Spleen (tissue), 13 donors: ENCODE measurements around the gene YY2. TPM values are rescaled to one million over a fixed set of nuclear protein-coding genes. Genes with fewer than 3 reads are reported as not detected.

Experiments
- DNase-seq: peaks from one replicate; pipeline ENCODE4 v3.0.0-alpha.2; 2020
- H3K27ac ChIP-seq, 8 donors: fragments of 200-600 bp; sonication (generic) in 7 of 8; 1 replicate in 4 of 8; 2 replicates in 4 of 8; pipeline versions ENCODE4 v1.5.0 to v1.8.0; 2016 to 2021; ENCODE audit warnings: inconsistent platforms in 4 of 8, mild to moderate bottlenecking in 4 of 8, moderate library complexity in 1 of 8
- H3K27me3 ChIP-seq, 7 donors: fragments of 200-600 bp; sonication (generic) in 6 of 7; replicated peaks in 1 of 7; 1 replicate in 4 of 7; 2 replicates in 3 of 7; pipeline versions ENCODE4 v1.5.0 to v1.8.0; 2016 to 2021; ENCODE audit warnings: inconsistent platforms in 3 of 7, mild to moderate bottlenecking in 1 of 7
- H3K36me3 ChIP-seq, 6 donors: fragments of 200-600 bp; sonication (generic) in 5 of 6; 1 replicate in 4 of 6; 2 replicates in 2 of 6; pipeline versions ENCODE4 v1.5.0 to v1.8.0; 2016 to 2021; ENCODE audit warnings: inconsistent platforms in 2 of 6
- H3K4me1 ChIP-seq, 6 donors: fragments of 200-600 bp; sonication (generic) in 5 of 6; 1 replicate in 3 of 6; 2 replicates in 3 of 6; pipeline versions ENCODE4 v1.5.0 to v1.8.0; 2016 to 2021; ENCODE audit warnings: inconsistent platforms in 3 of 6
- H3K4me3 ChIP-seq, 8 donors: fragments of 200-600 bp; sonication (generic) in 7 of 8; 1 replicate in 4 of 8; 2 replicates in 4 of 8; pipeline versions ENCODE4 v1.5.0 to v1.8.0; 2016 to 2021; ENCODE audit warnings: inconsistent platforms in 4 of 8, mild to moderate bottlenecking in 4 of 8, moderate library complexity in 2 of 8
- H3K9me3 ChIP-seq, 8 donors: fragments of 200-600 bp; sonication (generic) in 7 of 8; 1 replicate in 4 of 8; 2 replicates in 4 of 8; pipeline versions ENCODE4 v1.5.0 to v1.8.0; 2016 to 2021; ENCODE audit warnings: inconsistent platforms in 4 of 8
- CTCF ChIP-seq, 11 experiments: fragments of 200-600 bp in 7 of 11; fragments of 450-650 bp in 4 of 11; sonication (generic) in 4 of 11; IDR thresholded peaks in 8 of 11; conservative IDR thresholded peaks in 3 of 11; 1 replicate in 7 of 11; 2 replicates in 4 of 11; pipeline versions ENCODE4 v1.4.0 to v1.8.0; 2016 to 2021; ENCODE audit warnings: antibody characterized with exemption in 11 of 11, inconsistent platforms in 4 of 11, mild to moderate bottlenecking in 1 of 11
- POLR2A ChIP-seq, 3 donors: fragments of 450-650 bp; IDR thresholded peaks; one replicate each; pipeline ENCODE4 v1.5.1; 2017; ENCODE audit warnings: antibody characterized with exemption in 3 of 3, mild to moderate bottlenecking in 1 of 3
- POLR2AphosphoS5 ChIP-seq, 3 donors: sonication (generic); formaldehyde crosslinking; IDR thresholded peaks; one replicate each; pipeline ENCODE4 v1.5.1; 2017; ENCODE audit warnings: antibody characterized with exemption in 3 of 3
- WGBS, 5 donors: extraction: QIAGEN DNeasy Blood & Tissue Kit in 3 of 5; methylation state at CpG; one replicate each; pipeline versions ENCODE4 v1.1.5 to v1.1.7; 2013 to 2018; 5-methylcytosine and 5-hydroxymethylcytosine counted together
- intact Hi-C: fragments of 100-400 bp; cut with DNase I; formaldehyde crosslinking; loops from one replicate; pipeline ENCODE4 v1.15.0; 2023; ENCODE audit warnings: low total_unique reads
- long read RNA-seq, 2 donors: transcript quantifications; one replicate each; lab custom pipeline, GENCODE V29; 2026
- polyA plus RNA-seq, 3 donors: library from polyadenylated mRNA; stranded (reverse); fragments of 200-250 nt; gene quantifications; one replicate each; pipeline ENCODE4 v1.2.1, GENCODE V29; 2013
- total RNA-seq, 7 donors: library from RNA; depleted of rRNA in 3 of 7; stranded (reverse); fragments of >200 nt in 3 of 7; fragmentation: NEBNext Ultra II Directional in 4 of 7; extraction: Animal tissue kit (Norgen Biotek cat#: 25700) in 4 of 7; gene quantifications; one replicate each; pipeline versions ENCODE4 v1.1.0 to v1.2.1, GENCODE V29; 2016 to 2021
- donor health status: healthy with polysubstance abuse.
- donor health status: DM: no; HTN: no; CAD: no; lungs with moderate emphysema.
- donor health status: DM: no; HTN: no; CAD: no.
- donor health status: Bipolar disorder and iron deficiency.
- donor health status: healthy.
- donor health status: DM: no; HTN: no; CAD: no.
- donor health status: DM: yes; HTN: yes; CAD: no.

Gene YY2
- total RNA-seq = 1 to 10 TPM; 1.7 to 5.7 (median 2.5) TPM
- under 1 TPM; 0.28 to 0.48 (median 0.33) TPM for polyA plus RNA-seq
- long read RNA-seq, donor 1, partial matches to known transcripts = 0 of 2 reads
- long read RNA-seq, donor 1, other reads (novel, unspliced or antisense) = 0 of 2 reads
- long read RNA-seq, donor 2 = 0 reads

DNA sequence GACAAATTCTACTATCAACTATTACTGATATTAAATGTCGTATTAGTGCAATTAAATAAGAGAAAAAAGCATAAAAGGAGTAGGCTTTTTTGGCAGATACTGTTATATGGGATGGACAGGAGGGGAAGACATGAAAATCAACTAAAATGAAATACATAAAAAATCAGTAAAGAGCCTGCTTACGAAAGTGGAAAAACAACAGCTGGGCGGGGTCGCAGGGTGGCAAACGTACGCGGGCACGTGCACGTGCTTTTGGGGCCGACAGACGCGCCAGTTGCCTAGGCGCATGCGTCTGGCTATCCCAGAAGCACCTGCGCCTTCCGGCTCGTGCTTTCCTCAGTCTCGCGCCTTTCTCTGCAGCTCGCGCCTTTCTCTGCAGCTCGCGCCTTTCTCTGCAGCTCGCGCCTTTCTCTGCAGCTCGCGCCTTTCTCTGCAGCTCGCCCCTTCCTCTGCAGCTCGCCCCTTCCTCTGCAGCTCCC is at the start of gene YY2:
Gene YY2 (plus strand): TSS at position 51 of the 479 bp plus-strand sequence. CDS start 498 bp downstream, outside the sequence.
- Histone ChIP-seq H3K27me3 (no peaks in the 10 kb centered on the region), H3K36me3 (peaks cover 0 to 51% (median 7%) of the 10 kb centered on the region in 6 donors), H3K4me3 (no peak within 1 kb of the TSS), H3K27ac (no peak within 1 kb of the TSS), H3K4me1 (no peaks in the 10 kb centered on the region), H3K9me3 (peaks cover 0 to 11% (median 0%) of the 10 kb centered on the region in 8 donors)
- 89 to 98% (median 96%) methylated on average over 23 to 29 of the region's 29 CpGs for WGBS, 5 donors
- intact Hi-C loops = no loop called here
- TF ChIP-seq POLR2AphosphoS5 (IDR thresholded peaks at IDR 0.05) = no peak
- no peak for TF ChIP-seq CTCF (IDR thresholded peaks at IDR 0.05 in 8 of 11, conservative IDR thresholded peaks at IDR 0.05 in 3 of 11)
- TF ChIP-seq POLR2A (IDR thresholded peaks at IDR 0.05) = no peak
- no peak for DNase-seq

DNA sequence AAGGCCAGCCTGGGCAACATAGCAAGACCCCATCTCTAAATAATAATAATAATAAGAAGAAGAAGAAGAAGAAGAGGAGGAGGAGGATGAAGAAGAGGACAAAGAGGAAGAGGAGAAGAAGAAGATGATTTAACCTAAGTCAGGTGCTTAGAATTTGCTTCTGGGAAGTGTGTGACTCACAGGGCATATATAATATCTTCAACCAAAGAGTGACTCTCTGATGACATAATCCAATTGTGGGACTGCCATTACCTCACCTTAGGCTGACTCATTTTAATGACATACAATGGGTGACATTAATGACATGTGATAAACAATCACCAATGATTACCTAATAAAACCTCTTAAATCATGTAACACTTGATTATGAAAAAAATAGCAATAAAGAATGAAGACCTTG is 49.1 kb upstream of the YY2 start:
- H3K4me1 ChIP-seq = no peaks in the 10 kb centered on the region
- H3K9me3 ChIP-seq = peaks cover 0 to 1% (median 0%) of the 10 kb centered on the region in 8 donors
- intact Hi-C loops = no loop called here
- no peak overlapping the region for H3K27ac ChIP-seq
- no peak overlapping the region for H3K4me3 ChIP-seq
- no peaks in the 10 kb centered on the region for H3K36me3 ChIP-seq
- no peaks in the 10 kb centered on the region for H3K27me3 ChIP-seq
- TF ChIP-seq CTCF (IDR thresholded peaks at IDR 0.05 in 8 of 11, conservative IDR thresholded peaks at IDR 0.05 in 3 of 11) = no peak
- no peak for TF ChIP-seq POLR2A (IDR thresholded peaks at IDR 0.05)
- TF ChIP-seq POLR2AphosphoS5 (IDR thresholded peaks at IDR 0.05) = no peak
- DNase-seq = no peak

DNA sequence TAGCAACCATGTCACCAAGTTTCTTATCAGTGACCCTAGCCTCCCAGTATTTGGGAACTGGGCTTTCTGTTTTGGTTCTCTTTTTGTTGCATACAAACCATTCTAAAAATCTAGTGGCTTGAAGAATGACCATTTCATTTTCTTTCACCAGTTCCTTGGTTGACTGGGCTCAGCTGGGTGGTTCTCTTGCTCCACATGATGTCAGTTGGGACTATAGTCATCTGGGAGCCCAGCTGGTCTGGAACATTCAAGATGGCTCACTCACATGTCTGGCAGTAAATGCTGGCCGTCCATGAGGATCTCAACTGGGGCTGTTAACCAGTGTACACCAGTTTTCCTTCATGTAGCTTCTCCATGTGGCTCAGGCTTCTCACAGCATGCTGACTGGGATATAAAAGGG is 44.0 kb upstream of the YY2 start:
- 62 to 82% (median 75%) methylated on average over 1 of the region's 1 CpG for WGBS, 5 donors
- TF ChIP-seq POLR2A (IDR thresholded peaks at IDR 0.05) = no peak
- no peak for TF ChIP-seq CTCF (IDR thresholded peaks at IDR 0.05 in 8 of 11, conservative IDR thresholded peaks at IDR 0.05 in 3 of 11)
- no peak for TF ChIP-seq POLR2AphosphoS5 (IDR thresholded peaks at IDR 0.05)
- Histone ChIP-seq H3K4me3 (no peak overlapping the region), H3K27ac (no peak overlapping the region), H3K36me3 (no peaks in the 10 kb centered on the region), H3K9me3 (peaks cover 0 to 6% (median 0%) of the 10 kb centered on the region in 8 donors), H3K4me1 (no peaks in the 10 kb centered on the region), H3K27me3 (no peaks in the 10 kb centered on the region)
- intact Hi-C loops = no loop called here
- DNase-seq = no peak

GRCh38 chrX:21812628-21813027 is 43.2 kb upstream of the YY2 start:
- TF ChIP-seq CTCF (IDR thresholded peaks at IDR 0.05 in 8 of 11, conservative IDR thresholded peaks at IDR 0.05 in 3 of 11) (no peak), POLR2AphosphoS5 (IDR thresholded peaks at IDR 0.05) (no peak), POLR2A (IDR thresholded peaks at IDR 0.05) (no peak)
- intact Hi-C loops = no loop called here
- H3K36me3 ChIP-seq = no peaks in the 10 kb centered on the region
- H3K4me1 ChIP-seq = no peaks in the 10 kb centered on the region
- H3K27ac ChIP-seq = no peak overlapping the region
- WGBS, 5 donors = 67 to 76% (median 72%) methylated on average over 2 of the region's 2 CpGs
- no peak overlapping the region for H3K4me3 ChIP-seq
- no peak for DNase-seq
- H3K27me3 ChIP-seq = no peaks in the 10 kb centered on the region
- H3K9me3 ChIP-seq = peaks cover 0 to 6% (median 0%) of the 10 kb centered on the region in 8 donors
